Measurements from ENCODE around the gene THBS1. TPM values are rescaled to one million over a fixed set of nuclear protein-coding genes. Genes with fewer than 3 reads are reported as not detected.

The THBS1 gene
- total RNA-seq, 4 donors from 2014 or later: 119 to 341 (median 210) TPM

DNA sequence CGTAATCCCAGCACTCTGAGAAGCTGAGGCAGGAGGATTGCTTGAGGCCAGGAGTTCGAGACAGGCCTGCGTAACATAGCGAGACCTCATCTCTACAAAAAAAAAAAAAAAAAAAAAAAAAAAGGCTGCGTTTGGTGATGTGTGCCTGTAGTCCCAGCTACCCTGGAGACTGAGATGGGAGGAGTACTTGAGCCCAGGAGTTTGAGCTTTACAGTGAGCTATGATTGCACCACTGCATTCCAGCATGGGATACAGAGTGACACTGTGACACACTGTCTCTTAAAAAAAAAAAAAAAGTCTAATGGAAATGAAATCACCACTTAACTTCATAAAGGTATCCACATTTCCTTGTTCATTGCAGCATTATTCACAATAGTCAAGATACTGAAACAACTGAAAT is 65.5 kb downstream of the THBS1 start:
- DNase-seq: no peak
- Histone ChIP-seq H3K36me3 (no peaks in the 10 kb centered on the region), H3K4me1 (no peaks in the 10 kb centered on the region), H3K27me3 (no peaks in the 10 kb centered on the region), H3K9me3 (no peaks in the 10 kb centered on the region), H3K4me3 (no peak overlapping the region), H3K27ac (no peak overlapping the region)
- intact Hi-C loops (cut with DNase I; ENCODE audit: low total_unique reads): no loop called here
- TF ChIP-seq, protein P1, sequence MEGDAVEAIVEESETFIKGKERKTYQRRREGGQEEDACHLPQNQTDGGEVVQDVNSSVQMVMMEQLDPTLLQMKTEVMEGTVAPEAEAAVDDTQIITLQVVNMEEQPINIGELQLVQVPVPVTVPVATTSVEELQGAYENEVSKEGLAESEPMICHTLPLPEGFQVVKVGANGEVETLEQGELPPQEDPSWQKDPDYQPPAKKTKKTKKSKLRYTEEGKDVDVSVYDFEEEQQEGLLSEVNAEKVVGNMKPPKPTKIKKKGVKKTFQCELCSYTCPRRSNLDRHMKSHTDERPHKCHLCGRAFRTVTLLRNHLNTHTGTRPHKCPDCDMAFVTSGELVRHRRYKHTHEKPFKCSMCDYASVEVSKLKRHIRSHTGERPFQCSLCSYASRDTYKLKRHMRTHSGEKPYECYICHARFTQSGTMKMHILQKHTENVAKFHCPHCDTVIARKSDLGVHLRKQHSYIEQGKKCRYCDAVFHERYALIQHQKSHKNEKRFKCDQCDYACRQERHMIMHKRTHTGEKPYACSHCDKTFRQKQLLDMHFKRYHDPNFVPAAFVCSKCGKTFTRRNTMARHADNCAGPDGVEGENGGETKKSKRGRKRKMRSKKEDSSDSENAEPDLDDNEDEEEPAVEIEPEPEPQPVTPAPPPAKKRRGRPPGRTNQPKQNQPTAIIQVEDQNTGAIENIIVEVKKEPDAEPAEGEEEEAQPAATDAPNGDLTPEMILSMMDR (IDR thresholded peaks at IDR 0.05): no peak
- no peak for TF ChIP-seq POLR2A (IDR thresholded peaks at IDR 0.05)

Other genes starting within 250 kb of the THBS1 start
- 1 to 10 TPM in 3 of 4 donors, under 1 TPM in 1; 0.77 to 4.3 (median 2.6) TPM for gene FSIP1, start 201.8 kb downstream of the THBS1 start, total RNA-seq

All from uterus (tissue), 4 donors.